Bronchial epithelial cell (primary cell): ENCODE measurements around the gene MRTFA. TPM values are rescaled to one million over a fixed set of nuclear protein-coding genes. Genes with fewer than 3 reads are reported as not detected.
"Not testable (repeated sequence)": the region's sequence is repeated elsewhere in the genome, so short reads cannot be mapped to it uniquely, and the experiment has no call there.

Experiments used
- DNase-seq: peaks from one replicate; pipeline ENCODE4 v3.0.0-alpha.2; 2010; ENCODE audit warnings: low read depth
- FAIRE-seq: peaks from 2 replicates; lab custom pipeline; 2011; peaks lifted over from hg19 to GRCh38; lab: Jason Lieb, UNC
- H3K27me3 ChIP-seq: 2 replicates; pipeline ENCODE4 v1.5.1; 2011; ENCODE audit warnings: low read length; ENCODE audit not compliant: control insufficient read depth, insufficient read depth
- H3K36me3 ChIP-seq: 2 replicates; pipeline ENCODE4 v1.5.1; 2011; ENCODE audit warnings: low read length; ENCODE audit not compliant: control insufficient read depth, insufficient read depth
- H3K4me3 ChIP-seq: 2 replicates; pipeline ENCODE4 v1.5.1; 2011; ENCODE audit warnings: mild to moderate bottlenecking, low read depth, low read length, control low read depth
- total RNA-seq: library from RNA; depleted of rRNA; stranded (reverse); fragments of >200 nt; gene quantifications from 2 replicates; pipeline ENCODE4 v1.2.1, GENCODE V29; 2014
- TF ChIP-seq, protein P1 (sequence below): IDR thresholded peaks from 2 replicates; pipeline ENCODE4 v1.5.1; 2011; ENCODE audit warnings: mild to moderate bottlenecking, moderate library complexity, low read length, control low read depth, inconsistent platforms; ENCODE audit not compliant: insufficient read depth, severe bottlenecking

The MRTFA gene
- total RNA-seq, 1 donor from 2014 or later: 25.3 TPM

DNA sequence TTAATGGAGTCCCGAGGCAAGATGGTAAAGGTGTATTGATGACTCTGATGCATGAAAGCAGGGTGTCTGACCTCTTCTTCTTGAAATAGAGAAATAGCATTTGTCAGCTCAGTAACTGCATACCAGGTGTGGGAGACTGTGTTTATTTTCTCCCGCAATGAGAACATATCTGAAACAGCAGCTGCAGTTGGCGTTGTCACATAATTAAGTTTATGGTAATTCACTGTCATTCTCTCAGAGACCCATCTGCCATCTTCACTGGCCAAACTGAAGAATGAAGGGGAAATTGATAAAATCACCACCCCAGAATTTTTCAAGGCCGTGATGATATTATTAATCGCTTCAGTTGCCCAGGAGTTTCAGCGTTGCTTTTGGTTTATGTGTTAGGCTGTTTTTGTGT is 22.6 kb upstream of the MRTFA start:
- TF ChIP-seq, protein P1, sequence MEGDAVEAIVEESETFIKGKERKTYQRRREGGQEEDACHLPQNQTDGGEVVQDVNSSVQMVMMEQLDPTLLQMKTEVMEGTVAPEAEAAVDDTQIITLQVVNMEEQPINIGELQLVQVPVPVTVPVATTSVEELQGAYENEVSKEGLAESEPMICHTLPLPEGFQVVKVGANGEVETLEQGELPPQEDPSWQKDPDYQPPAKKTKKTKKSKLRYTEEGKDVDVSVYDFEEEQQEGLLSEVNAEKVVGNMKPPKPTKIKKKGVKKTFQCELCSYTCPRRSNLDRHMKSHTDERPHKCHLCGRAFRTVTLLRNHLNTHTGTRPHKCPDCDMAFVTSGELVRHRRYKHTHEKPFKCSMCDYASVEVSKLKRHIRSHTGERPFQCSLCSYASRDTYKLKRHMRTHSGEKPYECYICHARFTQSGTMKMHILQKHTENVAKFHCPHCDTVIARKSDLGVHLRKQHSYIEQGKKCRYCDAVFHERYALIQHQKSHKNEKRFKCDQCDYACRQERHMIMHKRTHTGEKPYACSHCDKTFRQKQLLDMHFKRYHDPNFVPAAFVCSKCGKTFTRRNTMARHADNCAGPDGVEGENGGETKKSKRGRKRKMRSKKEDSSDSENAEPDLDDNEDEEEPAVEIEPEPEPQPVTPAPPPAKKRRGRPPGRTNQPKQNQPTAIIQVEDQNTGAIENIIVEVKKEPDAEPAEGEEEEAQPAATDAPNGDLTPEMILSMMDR: no peak
- no peak overlapping the region for H3K4me3 ChIP-seq
- no peaks in the 10 kb centered on the region for H3K27me3 ChIP-seq
- no peak for DNase-seq
- FAIRE-seq: no peak
- no peaks in the 10 kb centered on the region for H3K36me3 ChIP-seq

DNA sequence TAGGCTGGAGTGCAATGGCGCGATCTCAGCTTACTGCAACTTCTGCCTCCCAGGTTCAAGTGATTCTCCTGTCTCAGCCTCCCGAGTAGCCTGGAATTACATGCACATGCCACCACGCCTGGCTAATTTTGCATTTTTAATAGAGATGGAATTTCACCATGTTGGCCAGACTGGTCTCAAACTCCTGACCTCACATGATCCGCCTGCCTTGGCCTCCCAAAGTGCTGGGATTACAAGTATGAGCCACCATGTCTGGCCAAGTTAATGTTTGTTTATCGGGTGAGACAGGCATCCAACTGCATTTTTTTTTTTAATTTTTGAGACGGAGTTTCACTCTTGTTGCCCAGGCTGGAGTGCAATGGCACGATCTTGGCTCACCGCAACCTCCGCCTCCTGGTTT is 20.1 kb upstream of the MRTFA start:
- H3K27me3 ChIP-seq, H3K36me3 ChIP-seq, DNase-seq, FAIRE-seq, H3K4me3 ChIP-seq: not testable (repeated sequence)

DNA sequence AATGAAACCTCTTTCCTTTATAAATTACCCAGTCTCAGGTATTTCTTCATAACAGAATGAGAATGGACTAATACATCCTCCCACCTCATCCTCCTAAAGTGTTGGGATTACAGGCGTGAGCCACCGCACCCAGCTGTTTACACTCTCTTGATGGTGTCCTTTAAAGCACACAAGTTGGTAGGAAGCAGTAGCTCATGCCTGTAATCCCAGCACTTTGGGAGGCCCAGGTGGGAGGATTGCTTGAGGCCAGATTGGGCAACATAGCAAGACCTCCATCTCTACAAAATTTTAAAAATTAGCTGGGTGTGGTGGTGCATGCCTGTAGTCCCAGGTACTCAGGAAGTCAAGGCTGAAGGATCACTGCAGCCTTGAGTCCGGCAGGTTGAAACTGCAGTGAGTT is 19.4 kb upstream of the MRTFA start:
- not testable (repeated sequence) for H3K36me3 ChIP-seq, H3K4me3 ChIP-seq, FAIRE-seq, DNase-seq, H3K27me3 ChIP-seq

DNA sequence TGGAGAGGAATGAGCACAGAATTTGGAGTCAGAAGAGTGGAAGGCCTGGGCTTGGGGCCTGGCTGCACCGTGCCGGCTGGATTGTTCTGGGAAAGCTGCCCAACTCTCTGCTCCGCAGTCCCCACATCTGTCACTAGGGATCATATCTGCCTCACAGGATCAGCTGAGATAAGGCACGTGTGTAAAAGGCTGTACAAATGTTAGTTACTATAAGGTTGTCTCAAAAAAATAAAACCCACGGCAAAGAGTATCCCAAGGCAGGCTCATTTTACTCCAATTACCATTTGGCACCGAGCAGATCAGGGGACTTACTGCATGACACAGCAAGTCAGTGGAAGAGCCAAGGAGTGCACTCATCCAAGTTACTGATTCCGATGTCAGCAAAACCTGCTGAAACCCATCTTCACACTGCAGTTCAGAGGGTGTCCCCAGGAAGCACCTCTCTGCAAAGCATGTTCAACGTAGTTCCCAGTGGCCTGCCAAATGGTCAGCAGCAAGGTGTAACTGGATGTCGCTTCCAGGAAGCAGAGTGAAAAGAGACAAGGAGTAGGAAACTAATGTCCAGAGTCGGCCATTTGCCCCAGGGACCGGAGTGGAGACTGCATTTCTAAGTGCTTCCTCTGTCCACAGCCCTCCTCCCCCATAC is 18.1 kb upstream of the MRTFA start:
- TF ChIP-seq, protein P1: peak; percentile 33
- Histone ChIP-seq H3K36me3 (no peaks in the 10 kb centered on the region), H3K27me3 (no peaks in the 10 kb centered on the region), H3K4me3 (no peak overlapping the region)
- DNase-seq: peak; percentile 76
- peak; percentile 58 for FAIRE-seq

DNA sequence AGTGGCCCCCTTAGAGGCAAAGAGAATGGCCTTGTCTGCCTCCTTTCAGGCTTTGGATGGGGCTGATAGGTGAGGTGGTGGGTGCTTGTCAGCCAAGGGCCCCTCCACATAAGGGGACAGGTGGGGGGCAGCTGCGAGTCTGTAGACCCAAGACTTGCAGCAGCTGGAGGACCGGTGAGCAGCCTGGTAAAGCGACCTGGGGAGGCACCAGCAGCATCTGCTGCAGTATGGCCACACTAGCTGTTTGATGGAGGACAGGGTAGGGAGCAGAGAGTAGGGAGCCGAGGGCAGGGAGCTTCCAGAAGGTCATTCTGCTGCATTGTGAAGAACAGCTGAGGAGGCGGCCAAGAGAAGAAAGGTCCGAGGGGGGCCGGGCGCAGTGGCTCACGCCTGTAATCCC is 16.8 kb upstream of the MRTFA start:
- Histone ChIP-seq H3K36me3 (no peaks in the 10 kb centered on the region), H3K4me3 (no peak overlapping the region), H3K27me3 (no peaks in the 10 kb centered on the region)
- DNase-seq (no peak), FAIRE-seq (no peak)
- TF ChIP-seq, protein P1: no peak

DNA sequence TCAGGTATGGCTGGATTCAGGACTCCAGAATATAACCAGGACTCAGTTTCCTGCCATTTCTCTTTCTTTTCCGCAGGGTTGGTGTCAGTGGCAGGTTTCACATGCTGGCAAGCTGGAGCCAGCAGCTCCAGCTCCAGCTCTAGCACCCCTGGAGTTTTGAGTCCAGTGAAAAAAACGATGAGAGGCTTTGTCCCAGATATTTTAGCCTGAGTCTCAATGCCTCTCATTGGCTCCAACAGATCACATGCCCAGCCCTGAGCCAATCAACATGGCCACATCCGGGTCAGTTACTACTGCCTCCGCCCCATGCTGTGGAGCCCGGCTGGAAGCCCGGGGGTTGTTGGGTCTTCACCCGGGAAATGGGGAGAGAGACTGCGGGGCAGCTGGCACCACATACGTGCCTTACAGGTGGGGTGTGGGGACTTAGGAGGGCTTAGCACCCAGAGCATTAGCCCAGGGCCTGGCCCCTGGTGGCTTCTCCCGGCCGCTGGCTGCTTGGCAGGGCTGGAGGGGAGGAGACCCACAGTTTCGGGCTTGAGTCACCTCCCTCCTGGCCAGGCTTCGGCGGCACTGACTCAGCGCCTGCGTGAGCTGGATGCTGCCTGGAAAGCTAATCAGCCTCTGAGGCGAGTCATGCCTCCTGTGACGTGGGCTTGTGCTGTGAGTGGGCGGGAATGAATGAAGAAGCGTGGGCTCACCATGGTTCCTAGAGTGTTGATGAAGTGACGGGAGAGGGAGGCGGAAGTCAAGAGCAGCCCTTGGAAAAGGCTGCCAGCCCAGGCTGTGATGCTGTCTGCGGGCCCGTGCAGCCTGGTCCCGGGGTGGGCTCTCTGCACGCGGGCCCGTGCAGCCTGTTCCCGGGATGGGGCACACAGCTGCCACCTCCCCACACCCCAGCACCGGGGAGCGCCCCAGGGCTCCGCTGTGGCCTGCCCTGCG is 15.3 kb upstream of the MRTFA start:
- peak; percentile 99 for DNase-seq
- TF ChIP-seq, protein P1: peak; percentile 22
- H3K27me3 ChIP-seq: no peaks in the 10 kb centered on the region
- FAIRE-seq: peak; percentile 92
- H3K4me3 ChIP-seq: peak overlapping the region; percentile 48
- H3K36me3 ChIP-seq: no peaks in the 10 kb centered on the region
